Ovary (tissue), 9 donors: Measurements from ENCODE around the gene SSBP4. TPM values are rescaled to one million over a fixed set of nuclear protein-coding genes. Genes with fewer than 3 reads are reported as not detected.

Experiments
- DNase-seq, 5 donors: peaks; one replicate each; pipeline ENCODE4 v3.0.0-alpha.2; 2019 to 2020
- H3K27ac ChIP-seq, 2 donors: fragments of 200-600 bp; one replicate each; pipeline versions ENCODE4 v1.5.1 to v1.8.0; 2019 to 2022
- H3K27me3 ChIP-seq: fragments of 200-600 bp; one replicate; pipeline ENCODE4 v1.8.0; 2022
- H3K36me3 ChIP-seq: fragments of 200-600 bp; sonication (generic); one replicate; pipeline ENCODE4 v1.5.1; 2019
- H3K4me1 ChIP-seq: one replicate; pipeline ENCODE4 v1.8.1; 2013; ENCODE audit warnings: mild to moderate bottlenecking, moderate library complexity; ENCODE audit not compliant: insufficient read depth
- H3K4me3 ChIP-seq: fragments of 200-600 bp; sonication (generic); one replicate; pipeline ENCODE4 v1.5.1; 2017
- H3K9me3 ChIP-seq, 2 donors: fragments of 200-600 bp in 1 of 2; sonication (generic) in 1 of 2; one replicate each; pipeline versions ENCODE4 v1.5.1 to v1.8.1; 2013 to 2019; ENCODE audit warnings: mild to moderate bottlenecking in 1 of 2, moderate library complexity in 1 of 2
- CTCF ChIP-seq, 3 donors: fragments of 450-650 bp in 2 of 3; fragments of 200-600 bp in 1 of 3; IDR thresholded peaks; one replicate each; pipeline versions ENCODE4 v1.5.1 to v1.8.0; 2016 to 2022; ENCODE audit warnings: antibody characterized with exemption in 3 of 3, mild to moderate bottlenecking in 1 of 3
- EP300 ChIP-seq: sonication (generic); formaldehyde crosslinking; IDR thresholded peaks from one replicate; pipeline ENCODE4 v1.6.1; 2017; ENCODE audit warnings: antibody characterized with exemption
- POLR2A ChIP-seq: fragments of 450-650 bp; IDR thresholded peaks from one replicate; pipeline ENCODE4 v1.6.1; 2017; ENCODE audit warnings: antibody characterized with exemption, mild to moderate bottlenecking, moderate library complexity
- WGBS, 3 donors: extraction: QIAGEN DNeasy Blood & Tissue Kit in 1 of 3; methylation state at CpG; one replicate each; pipeline versions ENCODE4 v1.1.5 to v1.1.7; 2013 to 2017; 5-methylcytosine and 5-hydroxymethylcytosine counted together
- intact Hi-C, 4 donors: fragments of 100-400 bp; cut with DNase I; formaldehyde crosslinking; loops; one replicate each; pipeline versions ENCODE4 v1.11.0 to v1.15.1; 2022 to 2023
- polyA plus RNA-seq, 2 donors: library from polyadenylated mRNA; stranded (reverse); fragments of 200-250 nt in 1 of 2; fragments of 350-450 nt in 1 of 2; fragmentation: Illumina TruSeq in 1 of 2; extraction: RNeasy Lipid Tissue Mini Kit (QIAGEN cat#74804) in 1 of 2; gene quantifications; one replicate each; pipeline ENCODE4 v1.2.3, GENCODE V29; 2013 to 2014
- total RNA-seq, 7 donors: library from RNA; depleted of rRNA in 2 of 7; stranded (reverse); fragments of >200 nt in 2 of 7; fragmentation: NEBNext Ultra II Directional in 3 of 7; extraction: Animal tissue kit (Norgen Biotek cat#: 25700) in 3 of 7; gene quantifications; one replicate each; pipeline versions ENCODE4 v1.1.0 to v1.2.4, GENCODE V29; 2016 to 2023
- donor health status: DM: no; HTN: no; CAD: no; lungs with moderate emphysema.
- donor health status: DM: no; HTN: no; CAD: no.
- donor health status: Bipolar disorder and iron deficiency.
- donor health status: DM: yes; HTN: yes; CAD: no.
- donor health status: DM: no; HTN: no; CAD: no.
- donor health status: DM: yes; HTN: yes; CAD: no.

SSBP4 gene
- total and polyA plus RNA-seq, 9 donors: 4.6 to 124 (median 88.3) TPM

DNA sequence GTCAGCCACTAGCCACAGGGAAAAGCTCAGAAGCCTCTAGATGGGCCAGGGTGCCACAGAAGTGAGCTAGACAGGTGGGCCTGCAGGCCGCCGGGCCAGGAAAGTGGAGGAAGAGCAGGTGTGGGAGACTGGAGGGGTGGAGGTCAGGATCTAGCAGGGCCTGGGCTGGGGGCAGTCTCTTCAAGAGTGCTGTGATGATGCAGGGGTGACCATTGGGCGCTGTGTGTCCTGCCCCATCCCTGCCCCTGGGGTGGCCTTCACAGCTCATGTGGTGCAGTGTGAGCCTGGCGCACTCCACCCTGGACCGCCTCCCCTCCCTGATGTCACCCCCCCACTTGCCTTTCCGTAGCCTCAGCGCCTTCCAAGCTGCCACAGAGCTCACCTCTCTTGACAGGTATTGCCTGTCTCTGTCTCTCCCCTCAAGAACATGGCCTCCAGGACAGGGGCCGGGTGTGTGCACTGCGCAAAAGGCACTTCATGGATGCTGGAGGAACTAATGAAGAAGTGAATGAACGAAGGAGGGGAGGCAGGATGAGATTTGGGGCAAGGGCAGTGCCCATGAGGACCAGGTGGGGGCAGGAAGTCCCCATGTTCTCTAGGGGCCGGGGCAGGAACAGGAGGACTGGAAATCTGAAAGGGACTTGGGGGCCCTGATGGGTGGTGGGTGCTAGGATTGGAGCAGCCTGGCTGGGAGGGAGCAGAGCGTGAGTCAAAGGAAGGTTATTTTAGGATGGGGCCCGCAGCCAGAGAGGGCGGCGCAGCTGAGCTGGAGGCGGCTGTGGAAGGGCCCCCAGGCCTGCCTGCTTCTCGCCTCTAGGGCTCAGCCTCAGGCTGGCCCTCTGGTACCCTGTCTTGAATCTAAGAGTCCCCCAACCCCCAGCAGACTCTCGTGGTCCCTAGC, 6.6 kb downstream of the SSBP4 start:
- H3K4me3 ChIP-seq: no peak overlapping the region
- H3K4me1 ChIP-seq: peaks cover 21% of the 10 kb centered on the region
- H3K27ac ChIP-seq: peak overlapping the region; percentile 45 to 54
- no peaks in the 10 kb centered on the region for H3K36me3 ChIP-seq
- H3K9me3 ChIP-seq: no peaks in the 10 kb centered on the region
- TF ChIP-seq EP300: no peak
- TF ChIP-seq CTCF (IDR thresholded peaks at IDR 0.05): peak in 2 of 3 donors; percentile 9 to 10
- TF ChIP-seq POLR2A: no peak
- H3K27me3 ChIP-seq: no peaks in the 10 kb centered on the region
- intact Hi-C loops: loop anchor here in 1 of 4 donors (10.0 kb wide), 1 partner anchor 421 kb away; the partner anchor contains the start of gene ARRDC2
- DNase-seq: peak; percentile 59 to 80 (median 73)
- 40 to 56% (median 51%) methylated on average over 17 to 18 of the region's 18 CpGs for WGBS, 3 donors

- H3K9me3 ChIP-seq: no peaks in the 10 kb centered on the region
- H3K27ac ChIP-seq: peak overlapping the region; percentile 45 to 54
- peaks cover 18% of the 10 kb centered on the region for H3K4me1 ChIP-seq
- WGBS, 3 donors: 66 to 81% (median 78%) methylated on average over 4 to 8 of the region's 8 CpGs
- intact Hi-C loops: loop anchor here in 1 of 4 donors (10.0 kb wide), 1 partner anchor 422 kb away; the partner anchor contains the start of gene ARRDC2
- peak in 1 of 5 donors; percentile 40 for DNase-seq
- TF ChIP-seq EP300: no peak
- no peak for TF ChIP-seq POLR2A
- no peak for TF ChIP-seq CTCF (IDR thresholded peaks at IDR 0.05)
- H3K27me3 ChIP-seq: no peaks in the 10 kb centered on the region
- H3K36me3 ChIP-seq: no peaks in the 10 kb centered on the region
- H3K4me3 ChIP-seq: no peak overlapping the region
Measured at GRCh38 chr19:18426416-18426767, 7.2 kb downstream of the SSBP4 start.

DNA sequence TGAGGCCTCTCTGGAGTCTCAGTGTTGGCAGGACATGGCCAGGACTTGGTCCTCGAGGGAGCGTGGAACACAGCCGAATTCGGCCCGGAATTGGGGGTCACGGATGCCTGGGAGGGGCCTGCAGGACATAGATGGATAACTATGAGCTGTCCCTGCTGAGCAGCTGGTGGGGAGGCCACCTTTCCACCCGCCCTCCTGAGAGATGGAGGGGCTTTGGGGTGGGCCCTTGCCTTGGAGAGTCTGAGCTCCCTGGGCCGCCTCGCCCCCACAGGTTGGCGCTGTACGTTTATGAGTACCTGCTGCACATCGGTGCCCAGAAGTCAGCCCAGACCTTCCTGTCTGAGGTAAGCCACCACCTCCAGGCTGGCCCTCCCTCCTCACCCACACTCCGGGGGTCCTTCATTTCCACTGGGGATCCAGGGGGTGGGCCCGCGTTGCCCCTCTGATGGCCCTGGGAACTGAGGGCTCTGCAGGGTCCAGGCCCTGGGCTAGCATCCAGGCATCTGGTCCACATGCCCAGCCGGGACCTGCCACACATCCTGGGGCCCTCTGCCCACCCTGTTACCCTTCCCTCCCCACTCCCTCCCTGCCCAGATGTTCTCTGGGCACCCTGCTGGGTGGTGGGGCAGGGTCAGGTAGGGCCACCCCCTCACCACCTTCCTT, 8.0 kb downstream of the SSBP4 start:
- peaks cover 17% of the 10 kb centered on the region for H3K4me1 ChIP-seq
- H3K27me3 ChIP-seq: no peaks in the 10 kb centered on the region
- H3K36me3 ChIP-seq: no peaks in the 10 kb centered on the region
- peak in 2 of 5 donors; percentile 44 to 53 for DNase-seq
- TF ChIP-seq CTCF (IDR thresholded peaks at IDR 0.05) (no peak), EP300 (no peak), POLR2A (no peak)
- no peak overlapping the region for H3K4me3 ChIP-seq
- intact Hi-C loops: loop anchor here in 1 of 4 donors (10.0 kb wide), 1 partner anchor 422 kb away; the partner anchor contains the start of gene ARRDC2
- no peaks in the 10 kb centered on the region for H3K9me3 ChIP-seq
- WGBS, 3 donors: 60 to 80% (median 71%) methylated on average over 16 of the region's 16 CpGs
- peak overlapping the region in 1 of 2 donors; percentile 54 for H3K27ac ChIP-seq

GRCh38 chr19:18427743-18428113, 8.5 kb downstream of the SSBP4 start:
- Histone ChIP-seq H3K27ac (no peak overlapping the region), H3K36me3 (no peaks in the 10 kb centered on the region), H3K27me3 (no peaks in the 10 kb centered on the region), H3K9me3 (no peaks in the 10 kb centered on the region), H3K4me1 (peaks cover 21% of the 10 kb centered on the region), H3K4me3 (no peak overlapping the region)
- DNase-seq: no peak
- TF ChIP-seq EP300: no peak
- no peak for TF ChIP-seq POLR2A
- TF ChIP-seq CTCF (IDR thresholded peaks at IDR 0.05): no peak
- 73 to 85% (median 81%) methylated on average over 11 to 12 of the region's 12 CpGs for WGBS, 3 donors
- intact Hi-C loops: loop anchor here in 1 of 4 donors (10.0 kb wide), 1 partner anchor 423 kb away; the partner anchor contains the start of gene ARRDC2
